ENCODE data around the gene RGL1. TPM values are rescaled to one million over a fixed set of nuclear protein-coding genes. Genes with fewer than 3 reads are reported as not detected.
"Not testable (repeated sequence)": the region's sequence is repeated elsewhere in the genome, so short reads cannot be mapped to it uniquely, and the experiment has no call there.

The RGL1 gene
- 0.27 TPM for total RNA-seq

GRCh38 chr1:183804916-183805841, at the start of gene RGL1:
Gene RGL1 (plus strand): TSS chr1:183805120. CDS start chr1:183805298, 178 bp downstream.
- DNase-seq (ENCODE audit: low read depth in 2 of 3, low spot score in 2 of 3), result peak in 2 of 3 donors; percentile 36 to 59

- DNase-seq (ENCODE audit: low read depth in 2 of 3, low spot score in 2 of 3), result no peak
Observed at GRCh38 chr1:183756326-183756725, 48.6 kb upstream of the RGL1 start.

- no peak for DNase-seq (ENCODE audit: low read depth in 2 of 3, low spot score in 2 of 3)
Observed at GRCh38 chr1:183757061-183757460, 47.9 kb upstream of the RGL1 start.

- no peak for DNase-seq (ENCODE audit: low read depth in 2 of 3, low spot score in 2 of 3)
Observed at GRCh38 chr1:183758913-183759312, 46.0 kb upstream of the RGL1 start.

GRCh38 chr1:183760661-183761060, 44.3 kb upstream of the RGL1 start:
- DNase-seq (ENCODE audit: low read depth in 2 of 3, low spot score in 2 of 3), result no peak

GRCh38 chr1:183761871-183762270, 43.0 kb upstream of the RGL1 start:
- DNase-seq (ENCODE audit: low read depth in 2 of 3, low spot score in 2 of 3), result no peak

- not testable (repeated sequence) for DNase-seq (ENCODE audit: low read depth in 2 of 3, low spot score in 2 of 3)
Observed at GRCh38 chr1:183762856-183763255, 42.1 kb upstream of the RGL1 start.

GRCh38 chr1:183764981-183765380, 39.9 kb upstream of the RGL1 start:
- no peak for DNase-seq (ENCODE audit: low read depth in 2 of 3, low spot score in 2 of 3)

GRCh38 chr1:183769956-183770815, 34.7 kb upstream of the RGL1 start:
- no peak for DNase-seq (ENCODE audit: low read depth in 2 of 3, low spot score in 2 of 3)

- no peak for DNase-seq (ENCODE audit: low read depth in 2 of 3, low spot score in 2 of 3)
Observed at GRCh38 chr1:183770816-183771128, 34.1 kb upstream of the RGL1 start.

- DNase-seq (ENCODE audit: low read depth in 2 of 3, low spot score in 2 of 3), result no peak
Observed at GRCh38 chr1:183773482-183774274, 31.2 kb upstream of the RGL1 start.

- DNase-seq (ENCODE audit: low read depth in 2 of 3, low spot score in 2 of 3), result no peak
Observed at GRCh38 chr1:183774938-183775337, 30.0 kb upstream of the RGL1 start.

GRCh38 chr1:183776731-183777130, 28.2 kb upstream of the RGL1 start:
- no peak for DNase-seq (ENCODE audit: low read depth in 2 of 3, low spot score in 2 of 3)

GRCh38 chr1:183777328-183777727, 27.6 kb upstream of the RGL1 start:
- DNase-seq (ENCODE audit: low read depth in 2 of 3, low spot score in 2 of 3), result no peak

- no peak for DNase-seq (ENCODE audit: low read depth in 2 of 3, low spot score in 2 of 3)
Observed at GRCh38 chr1:183778045-183778444, 26.9 kb upstream of the RGL1 start.

GRCh38 chr1:183778568-183779433, 26.1 kb upstream of the RGL1 start:
- DNase-seq (ENCODE audit: low read depth in 2 of 3, low spot score in 2 of 3), result no peak

GRCh38 chr1:183780159-183780558, 24.8 kb upstream of the RGL1 start:
- DNase-seq (ENCODE audit: low read depth in 2 of 3, low spot score in 2 of 3), result no peak

- no peak for DNase-seq (ENCODE audit: low read depth in 2 of 3, low spot score in 2 of 3)
Observed at GRCh38 chr1:183780757-183781156, 24.2 kb upstream of the RGL1 start.

GRCh38 chr1:183783342-183783741, 21.6 kb upstream of the RGL1 start:
- DNase-seq (ENCODE audit: low read depth in 2 of 3, low spot score in 2 of 3), result no peak
